HepG2 (cell line): ENCODE measurements around the gene VPS11. TPM values are rescaled to one million over a fixed set of nuclear protein-coding genes. Genes with fewer than 3 reads are reported as not detected.

Source experiments
- ARID4A ChIP-seq: sonication (generic); formaldehyde crosslinking; IDR thresholded peaks from 2 replicates; pipeline ENCODE4 v1.5.0; 2020; ENCODE audit warnings: mild to moderate bottlenecking, missing genetic modification reagents, borderline replicate concordance
- BRCA1 ChIP-seq: sonication (generic); formaldehyde crosslinking; IDR thresholded peaks from 2 replicates; pipeline ENCODE4 v1.4.0; 2020; ENCODE audit warnings: missing genetic modification reagents
- GTF2F1 ChIP-seq: fragments of 150-350 bp; IDR thresholded peaks from 2 replicates; pipeline ENCODE4 v1.6.1; 2014; ENCODE audit warnings: low read length
- GZF1 ChIP-seq: sonication (generic); formaldehyde crosslinking; IDR thresholded peaks from 2 replicates; pipeline ENCODE4 v1.5.1; 2020; ENCODE audit warnings: mild to moderate bottlenecking, missing genetic modification reagents
- HOXA5 ChIP-seq: sonication (generic); formaldehyde crosslinking; IDR thresholded peaks from 2 replicates; pipeline ENCODE4 v1.4.0; 2020; ENCODE audit warnings: missing genetic modification reagents
- MAFF ChIP-seq: IDR thresholded peaks from 2 replicates; pipeline ENCODE4 v1.6.1; 2011; ENCODE audit warnings: low read depth, low read length, improper control_type of control experiment
- RBAK ChIP-seq: sonication (generic); formaldehyde crosslinking; IDR thresholded peaks from 2 replicates; pipeline ENCODE4 v1.5.1; 2020; ENCODE audit warnings: mild to moderate bottlenecking, missing genetic modification reagents
- SP1 ChIP-seq, 2 experiments: fragments of 450-650 bp in 1 of 2; sonication (generic) in 1 of 2; formaldehyde crosslinking in 1 of 2; IDR thresholded peaks; 2 replicates each; pipeline versions ENCODE4 v1.4.0 to v1.6.1; 2016 to 2020; ENCODE audit warnings: missing genetic modification reagents in 1 of 2
- SRSF1 ChIP-seq: fragments of 200-400 bp; formaldehyde crosslinking; optimal IDR thresholded peaks from 2 replicates; pipeline ENCODE3; 2017; ENCODE audit warnings: mild to moderate bottlenecking, low read depth, low read length, moderate library complexity
- STAG1 ChIP-seq: sonication (generic); formaldehyde crosslinking; IDR thresholded peaks from 2 replicates; pipeline ENCODE4 v1.4.0; 2020; ENCODE audit warnings: missing genetic modification reagents
- THAP7 ChIP-seq: sonication (generic); formaldehyde crosslinking; IDR thresholded peaks from 2 replicates; pipeline ENCODE4 v1.8.1; 2023; ENCODE audit warnings: mild to moderate bottlenecking, missing genetic modification reagents
- ZBTB43 ChIP-seq: sonication (generic); formaldehyde crosslinking; conservative IDR thresholded peaks from 2 replicates; pipeline ENCODE4 v1.4.0; 2020; ENCODE audit warnings: missing genetic modification reagents
- ZFX ChIP-seq: sonication (generic); formaldehyde crosslinking; IDR thresholded peaks from 2 replicates; pipeline ENCODE4 v1.4.0; 2020; ENCODE audit warnings: mild to moderate bottlenecking, low read depth, missing genetic modification reagents, moderate library complexity
- ZNF713 ChIP-seq: sonication (generic); formaldehyde crosslinking; IDR thresholded peaks from 2 replicates; pipeline ENCODE4 v1.4.0; 2020; ENCODE audit warnings: mild to moderate bottlenecking, missing genetic modification reagents
- ZNF792 ChIP-seq: IDR thresholded peaks from 2 replicates; pipeline ENCODE4 v1.6.1; 2016
- ZNF891 ChIP-seq: sonication (generic); formaldehyde crosslinking; IDR thresholded peaks from 2 replicates; pipeline ENCODE4 v1.5.0; 2020; ENCODE audit warnings: mild to moderate bottlenecking, missing genetic modification reagents
- ZSCAN20 ChIP-seq: sonication (generic); formaldehyde crosslinking; IDR thresholded peaks from 2 replicates; pipeline ENCODE4 v1.4.0; 2020; ENCODE audit warnings: missing genetic modification reagents, mild to moderate bottlenecking, borderline replicate concordance
- polyA plus RNA-seq, 8 experiments: library from polyadenylated mRNA; depleted of rRNA in 3 of 8; stranded (reverse) in 7 of 8; unstranded in 1 of 8; fragments of >200 nt; fragmentation: Illumina TruSeq in 4 of 8; extraction: Trizol in 4 of 8; gene quantifications; 2 replicates each; pipeline versions ENCODE4 v1.2.1 to v1.2.3, GENCODE V29; 2011 to 2016; ENCODE audit warnings: low read depth in 4 of 8, missing spikeins in 1 of 8, mixed read lengths in 1 of 8; ENCODE audit not compliant: insufficient read depth in 1 of 8
- total RNA-seq, 5 experiments: library from RNA; depleted of rRNA; stranded (reverse); fragments of >200 nt; fragmentation: Illumina TruSeq; extraction: Trizol; gene quantifications; 2 replicates each; pipeline ENCODE4 v1.2.3, GENCODE V29; 2016; ENCODE audit warnings: low read depth in 1 of 5
- TF ChIP-seq, protein P1 (sequence below): sonication (generic); formaldehyde crosslinking; IDR thresholded peaks from 2 replicates; pipeline ENCODE4 v1.4.0; 2020; ENCODE audit warnings: mild to moderate bottlenecking, missing genetic modification reagents

Gene VPS11
- total and polyA plus RNA-seq, 2 of the 13 experiments (the other 11 are each of a cell fraction or from before 2014, with no cell fraction given): 13.7 to 21.6 TPM

- TF ChIP-seq, protein P1, sequence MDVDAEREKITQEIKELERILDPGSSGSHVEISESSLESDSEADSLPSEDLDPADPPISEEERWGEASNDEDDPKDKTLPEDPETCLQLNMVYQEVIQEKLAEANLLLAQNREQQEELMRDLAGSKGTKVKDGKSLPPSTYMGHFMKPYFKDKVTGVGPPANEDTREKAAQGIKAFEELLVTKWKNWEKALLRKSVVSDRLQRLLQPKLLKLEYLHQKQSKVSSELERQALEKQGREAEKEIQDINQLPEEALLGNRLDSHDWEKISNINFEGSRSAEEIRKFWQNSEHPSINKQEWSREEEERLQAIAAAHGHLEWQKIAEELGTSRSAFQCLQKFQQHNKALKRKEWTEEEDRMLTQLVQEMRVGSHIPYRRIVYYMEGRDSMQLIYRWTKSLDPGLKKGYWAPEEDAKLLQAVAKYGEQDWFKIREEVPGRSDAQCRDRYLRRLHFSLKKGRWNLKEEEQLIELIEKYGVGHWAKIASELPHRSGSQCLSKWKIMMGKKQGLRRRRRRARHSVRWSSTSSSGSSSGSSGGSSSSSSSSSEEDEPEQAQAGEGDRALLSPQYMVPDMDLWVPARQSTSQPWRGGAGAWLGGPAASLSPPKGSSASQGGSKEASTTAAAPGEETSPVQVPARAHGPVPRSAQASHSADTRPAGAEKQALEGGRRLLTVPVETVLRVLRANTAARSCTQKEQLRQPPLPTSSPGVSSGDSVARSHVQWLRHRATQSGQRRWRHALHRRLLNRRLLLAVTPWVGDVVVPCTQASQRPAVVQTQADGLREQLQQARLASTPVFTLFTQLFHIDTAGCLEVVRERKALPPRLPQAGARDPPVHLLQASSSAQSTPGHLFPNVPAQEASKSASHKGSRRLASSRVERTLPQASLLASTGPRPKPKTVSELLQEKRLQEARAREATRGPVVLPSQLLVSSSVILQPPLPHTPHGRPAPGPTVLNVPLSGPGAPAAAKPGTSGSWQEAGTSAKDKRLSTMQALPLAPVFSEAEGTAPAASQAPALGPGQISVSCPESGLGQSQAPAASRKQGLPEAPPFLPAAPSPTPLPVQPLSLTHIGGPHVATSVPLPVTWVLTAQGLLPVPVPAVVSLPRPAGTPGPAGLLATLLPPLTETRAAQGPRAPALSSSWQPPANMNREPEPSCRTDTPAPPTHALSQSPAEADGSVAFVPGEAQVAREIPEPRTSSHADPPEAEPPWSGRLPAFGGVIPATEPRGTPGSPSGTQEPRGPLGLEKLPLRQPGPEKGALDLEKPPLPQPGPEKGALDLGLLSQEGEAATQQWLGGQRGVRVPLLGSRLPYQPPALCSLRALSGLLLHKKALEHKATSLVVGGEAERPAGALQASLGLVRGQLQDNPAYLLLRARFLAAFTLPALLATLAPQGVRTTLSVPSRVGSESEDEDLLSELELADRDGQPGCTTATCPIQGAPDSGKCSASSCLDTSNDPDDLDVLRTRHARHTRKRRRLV (CRISPR knock-in tag): no peak
- TF ChIP-seq SP1 (IDR thresholded peaks at IDR 0.05): no peak
- TF ChIP-seq SP1 (CRISPR knock-in tag; IDR thresholded peaks at IDR 0.05): no peak
- TF ChIP-seq HOXA5 (CRISPR knock-in tag): 0 out of 2 replicates have a peak, but pooled peaks have one; percentile 13
- peak; percentile 43; the same call in 1 of the 2 replicates for TF ChIP-seq ZFX (CRISPR knock-in tag)
- no peak for TF ChIP-seq GZF1 (CRISPR knock-in tag)
- TF ChIP-seq MAFF: no peak
- 0 out of 2 replicates have a peak, but pooled peaks have one; percentile 1 for TF ChIP-seq ARID4A (CRISPR knock-in tag)
- 0 out of 2 replicates have a peak, but pooled peaks have one; percentile 3 for TF ChIP-seq ZNF792 (CRISPR knock-in tag)
- TF ChIP-seq SRSF1: no peak
- TF ChIP-seq ZNF891 (CRISPR knock-in tag): no peak
- 0 out of 2 replicates have a peak, but pooled peaks have one; percentile 4 for TF ChIP-seq BRCA1
- TF ChIP-seq GTF2F1: no peak
- TF ChIP-seq RBAK (CRISPR knock-in tag): no peak
- TF ChIP-seq ZSCAN20 (CRISPR knock-in tag): no peak
- no peak for TF ChIP-seq STAG1
- TF ChIP-seq ZBTB43 (CRISPR knock-in tag): 0 out of 2 replicates have a peak, but pooled peaks have one; percentile 1
- 0 out of 2 replicates have a peak, but pooled peaks have one; percentile 42 for TF ChIP-seq THAP7
- no peak for TF ChIP-seq ZNF713 (CRISPR knock-in tag)
Observed at GRCh38 chr11:119085437-119085847, 17.8 kb downstream of the VPS11 start (continued).
